DND-41 (cell line): Measurements from ENCODE around the gene SEMA5B.

Experiments
- CTCF ChIP-seq: IDR thresholded peaks from 2 replicates; pipeline ENCODE4 v1.5.1; 2012; ENCODE audit warnings: borderline replicate concordance, low read length, moderate library complexity, mild to moderate bottlenecking; ENCODE audit not compliant: poor library complexity, severe bottlenecking; ENCODE audit errors: extremely low read depth
- EZH2 ChIP-seq: IDR thresholded peaks from 3 replicates; pipeline ENCODE4 v1.6.1; 2012; ENCODE audit warnings: borderline replicate concordance, low read depth, mild to moderate bottlenecking, moderate library complexity, low read length, inconsistent platforms; ENCODE audit not compliant: severe bottlenecking

DNA sequence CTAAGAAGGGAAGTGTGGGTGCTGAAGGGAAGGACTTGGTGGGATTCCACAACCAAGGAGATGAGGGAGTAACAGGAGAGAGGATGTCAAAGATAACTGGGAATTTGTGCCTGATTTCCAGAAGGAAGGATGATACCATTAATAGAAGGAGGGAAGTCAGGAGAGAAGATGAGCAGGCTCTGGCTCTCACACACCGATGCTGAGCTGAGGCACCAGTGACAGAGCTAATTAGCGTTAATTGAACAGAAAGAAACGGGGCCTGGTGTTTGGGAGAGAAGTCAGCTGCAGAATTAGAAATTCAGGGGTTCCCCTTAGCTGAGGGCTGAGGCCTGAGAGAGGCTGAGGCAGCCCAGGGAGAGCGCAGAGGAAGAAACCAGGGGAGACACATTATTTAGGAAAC is 27.4 kb upstream of the SEMA5B start:
- TF ChIP-seq CTCF (no peak), EZH2 (no peak)
